Naive thymus-derived CD8-positive, alpha-beta T cell (primary cell): ENCODE measurements around the gene PLCH1. TPM values are rescaled to one million over a fixed set of nuclear protein-coding genes. Genes with fewer than 3 reads are reported as not detected.

ENCODE experiments used
- ATAC-seq, 2 donors: fragments of 150-1000 bp; cut with Tn5 transposase in 1 of 2; sonication (Bioruptor Pico), chemical (Tn5 transposase) in 1 of 2; 1 replicate in 1 of 2; 2 replicates in 1 of 2; pipeline ENCODE4 v1.10.0; 2021; ENCODE audit warnings: mild to moderate bottlenecking in 2 of 2, moderate library complexity in 2 of 2
- POLR2A ChIA-PET: fragments of 350-600 bp; sonication (Branson Sonifier 250); formaldehyde crosslinking; loops from one replicate; lab custom pipeline; 2021; ENCODE audit warnings: antibody characterized with exemption; lab: Charles Lee
- DNase-seq, 10 donors: peaks; one replicate each; pipeline versions ENCODE4 v3.0.0 to v3.0.0-alpha.2; 2020 to 2022
- H3K27ac Mint-ChIP-seq, 10 donors: one replicate each; pipeline ENCODE4 v1.8.0; 2020 to 2022; ENCODE audit warnings: mild to moderate bottlenecking in 10 of 10, mixed read lengths in 10 of 10, moderate library complexity in 4 of 10, inconsistent platforms in 1 of 10
- H3K27me3 Mint-ChIP-seq, 5 donors: one replicate each; pipeline ENCODE4 v1.8.0; 2021 to 2022; ENCODE audit warnings: mixed read lengths in 5 of 5
- H3K36me3 Mint-ChIP-seq, 3 donors: one replicate each; pipeline ENCODE4 v1.8.0; 2020 to 2022; ENCODE audit warnings: mixed read lengths in 3 of 3, mild to moderate bottlenecking in 2 of 3, inconsistent platforms in 1 of 3
- H3K4me1 Mint-ChIP-seq, 4 donors: one replicate each; pipeline ENCODE4 v1.8.0; 2021 to 2022; ENCODE audit warnings: mixed read lengths in 4 of 4
- H3K4me3 Mint-ChIP-seq, 10 donors: one replicate each; pipeline ENCODE4 v1.8.0; 2020 to 2022; ENCODE audit warnings: mild to moderate bottlenecking in 10 of 10, mixed read lengths in 10 of 10, moderate library complexity in 6 of 10, inconsistent platforms in 1 of 10
- H3K9me3 Mint-ChIP-seq, 9 donors: one replicate each; pipeline ENCODE4 v1.8.0; 2020 to 2022; ENCODE audit warnings: mixed read lengths in 9 of 9, mild to moderate bottlenecking in 3 of 9, inconsistent platforms in 1 of 9, moderate library complexity in 1 of 9
- polyA plus RNA-seq, 3 donors: library from polyadenylated mRNA; unstranded; fragments of 300-500 nt; fragmentation: Illumina TruSeq; gene quantifications; one replicate each; pipeline ENCODE4 v1.2.3, GENCODE V29; 2021
- total RNA-seq, 8 experiments: library from RNA in 2 of 8; stranded (reverse) in 2 of 8; gene quantifications; one replicate each; pipeline ENCODE4 v1.2.3 and lab custom pipeline; 2021 to 2026

Gene PLCH1
- total and polyA plus RNA-seq, 5 experiments from 2014 or later = not detected

- H3K36me3 Mint-ChIP-seq = no peaks in the 10 kb centered on the region
- H3K9me3 Mint-ChIP-seq = no peaks in the 10 kb centered on the region
Observed at GRCh38 chr3:155704061-155704460, 40.8 kb downstream of the PLCH1 start.

GRCh38 chr3:155702745-155703591 lies 41.9 kb downstream of the PLCH1 start:
- no peaks in the 10 kb centered on the region for H3K36me3 Mint-ChIP-seq

More at GRCh38 chr3:155704061-155704460, 40.8 kb downstream of the PLCH1 start:
- H3K27ac Mint-ChIP-seq = peak overlapping the region in 1 of 10 donors; percentile 1
- POLR2A ChIA-PET = no interaction called here
- H3K27me3 Mint-ChIP-seq = peaks cover 0 to 2% (median 0%) of the 10 kb centered on the region in 5 donors
- H3K4me3 Mint-ChIP-seq = no peak overlapping the region
- DNase-seq (no peak), ATAC-seq (no peak)
- H3K4me1 Mint-ChIP-seq = peaks cover 0 to 2% (median 0%) of the 10 kb centered on the region in 4 donors

GRCh38 chr3:155701882-155702465 lies 42.9 kb downstream of the PLCH1 start:
- ATAC-seq (no peak), DNase-seq (peak in 3 of 10 donors; percentile 49 to 60 (median 52))
- Mint-ChIP-seq H3K9me3 (no peaks in the 10 kb centered on the region), H3K4me3 (no peak overlapping the region), H3K27me3 (peaks cover 0 to 2% (median 0%) of the 10 kb centered on the region in 5 donors), H3K4me1 (peaks cover 0 to 2% (median 0%) of the 10 kb centered on the region in 4 donors), H3K36me3 (no peaks in the 10 kb centered on the region), H3K27ac (no peak overlapping the region)
- POLR2A ChIA-PET = no interaction called here

More at GRCh38 chr3:155702745-155703591, 41.9 kb downstream of the PLCH1 start:
- Mint-ChIP-seq H3K9me3 (no peaks in the 10 kb centered on the region), H3K4me3 (no peak overlapping the region), H3K4me1 (peaks cover 0 to 2% (median 0%) of the 10 kb centered on the region in 4 donors), H3K27ac (no peak overlapping the region), H3K27me3 (peaks cover 0 to 2% (median 0%) of the 10 kb centered on the region in 5 donors)
- ATAC-seq (no peak), DNase-seq (no peak)
- POLR2A ChIA-PET = no interaction called here

GRCh38 chr3:155697542-155697941 lies 47.3 kb downstream of the PLCH1 start:
- Mint-ChIP-seq H3K27me3 (peaks cover 0 to 2% (median 0%) of the 10 kb centered on the region in 5 donors), H3K27ac (no peak overlapping the region), H3K36me3 (no peaks in the 10 kb centered on the region), H3K4me3 (no peak overlapping the region), H3K4me1 (peaks cover 0 to 2% (median 0%) of the 10 kb centered on the region in 4 donors), H3K9me3 (no peaks in the 10 kb centered on the region)
- ATAC-seq = no peak
- no peak for DNase-seq
- POLR2A ChIA-PET = no interaction called here

- H3K9me3 Mint-ChIP-seq = no peaks in the 10 kb centered on the region
- ATAC-seq (no peak), DNase-seq (no peak)
- H3K36me3 Mint-ChIP-seq = no peaks in the 10 kb centered on the region
- POLR2A ChIA-PET = no interaction called here
- no peak overlapping the region for H3K27ac Mint-ChIP-seq
- H3K27me3 Mint-ChIP-seq = peaks cover 0 to 2% (median 1%) of the 10 kb centered on the region in 5 donors
- H3K4me1 Mint-ChIP-seq = no peaks in the 10 kb centered on the region
- no peak overlapping the region for H3K4me3 Mint-ChIP-seq
Observed at GRCh38 chr3:155690921-155691320, 54.0 kb downstream of the PLCH1 start.

- peaks cover 0 to 3% (median 1%) of the 10 kb centered on the region in 5 donors for H3K27me3 Mint-ChIP-seq
- H3K36me3 Mint-ChIP-seq = no peaks in the 10 kb centered on the region
- POLR2A ChIA-PET = no interaction called here
- DNase-seq = no peak
- ATAC-seq = no peak
- H3K27ac Mint-ChIP-seq = no peak overlapping the region
- no peaks in the 10 kb centered on the region for H3K4me1 Mint-ChIP-seq
- no peaks in the 10 kb centered on the region for H3K9me3 Mint-ChIP-seq
- no peak overlapping the region for H3K4me3 Mint-ChIP-seq
Observed at GRCh38 chr3:155688481-155688880, 56.4 kb downstream of the PLCH1 start.

GRCh38 chr3:155683344-155683720 lies 61.5 kb downstream of the PLCH1 start:
- Mint-ChIP-seq H3K9me3 (no peaks in the 10 kb centered on the region), H3K27me3 (peaks cover 0 to 3% (median 1%) of the 10 kb centered on the region in 5 donors), H3K36me3 (no peaks in the 10 kb centered on the region), H3K4me3 (no peak overlapping the region), H3K4me1 (no peaks in the 10 kb centered on the region), H3K27ac (no peak overlapping the region)
- DNase-seq = no peak
- no peak for ATAC-seq
- POLR2A ChIA-PET = no interaction called here

GRCh38 chr3:155682426-155683343 lies 62.2 kb downstream of the PLCH1 start:
- Mint-ChIP-seq H3K36me3 (no peaks in the 10 kb centered on the region), H3K4me3 (no peak overlapping the region), H3K27ac (no peak overlapping the region), H3K9me3 (no peaks in the 10 kb centered on the region), H3K27me3 (peaks cover 0 to 3% (median 1%) of the 10 kb centered on the region in 5 donors), H3K4me1 (no peaks in the 10 kb centered on the region)
- no peak for DNase-seq
- no peak for ATAC-seq
- POLR2A ChIA-PET = no interaction called here

GRCh38 chr3:155676252-155676981 lies 68.5 kb downstream of the PLCH1 start:
- peak overlapping the region in 1 of 10 donors; percentile 59 for H3K27ac Mint-ChIP-seq
- no peaks in the 10 kb centered on the region for H3K4me1 Mint-ChIP-seq
- DNase-seq = no peak
- ATAC-seq = no peak
- peaks cover 0 to 16% (median 1%) of the 10 kb centered on the region in 5 donors for H3K27me3 Mint-ChIP-seq
- POLR2A ChIA-PET = no interaction called here
- no peaks in the 10 kb centered on the region for H3K36me3 Mint-ChIP-seq
- no peaks in the 10 kb centered on the region for H3K9me3 Mint-ChIP-seq
- H3K4me3 Mint-ChIP-seq = no peak overlapping the region

GRCh38 chr3:155675094-155675493 lies 69.8 kb downstream of the PLCH1 start:
- Mint-ChIP-seq H3K4me1 (no peaks in the 10 kb centered on the region), H3K27ac (no peak overlapping the region), H3K36me3 (no peaks in the 10 kb centered on the region), H3K27me3 (peaks cover 0 to 16% (median 1%) of the 10 kb centered on the region in 5 donors), H3K9me3 (no peaks in the 10 kb centered on the region), H3K4me3 (no peak overlapping the region)
- POLR2A ChIA-PET = no interaction called here
- no peak for ATAC-seq
- no peak for DNase-seq

GRCh38 chr3:155673421-155673820 lies 71.5 kb downstream of the PLCH1 start:
- no peaks in the 10 kb centered on the region for H3K9me3 Mint-ChIP-seq
- DNase-seq = no peak
- POLR2A ChIA-PET = no interaction called here
- no peak overlapping the region for H3K4me3 Mint-ChIP-seq
- no peaks in the 10 kb centered on the region for H3K4me1 Mint-ChIP-seq
- H3K27me3 Mint-ChIP-seq = peaks cover 0 to 16% (median 1%) of the 10 kb centered on the region in 5 donors
- no peak for ATAC-seq
- H3K27ac Mint-ChIP-seq = no peak overlapping the region
- no peaks in the 10 kb centered on the region for H3K36me3 Mint-ChIP-seq

- Mint-ChIP-seq H3K27ac (no peak overlapping the region), H3K4me1 (no peaks in the 10 kb centered on the region)
Observed at GRCh38 chr3:155670335-155670734, 74.5 kb downstream of the PLCH1 start.

More at GRCh38 chr3:155670335-155670734, 74.5 kb downstream of the PLCH1 start:
- DNase-seq (no peak), ATAC-seq (no peak)
- H3K9me3 Mint-ChIP-seq = no peaks in the 10 kb centered on the region
- no peak overlapping the region for H3K4me3 Mint-ChIP-seq
- peaks cover 0 to 1% (median 0%) of the 10 kb centered on the region in 5 donors for H3K27me3 Mint-ChIP-seq
- H3K36me3 Mint-ChIP-seq = no peaks in the 10 kb centered on the region
- POLR2A ChIA-PET = no interaction called here
